HCT116 (cell line): Measurements from ENCODE around the gene ZNF215.

Experiments used
- CBX3 ChIP-seq: IDR thresholded peaks from 2 replicates; pipeline ENCODE4 v1.6.1; 2012; ENCODE audit warnings: low read depth
- CTCF ChIP-seq, 3 experiments: fragments of 200-600 bp in 1 of 3; sonication (generic) in 1 of 3; IDR thresholded peaks in 2 of 3; conservative IDR thresholded peaks in 1 of 3; 2 replicates each; pipeline ENCODE4 v1.5.1; 2012 to 2017; ENCODE audit warnings: low read depth in 2 of 3, low read length in 2 of 3, antibody characterized with exemption in 1 of 3, borderline replicate concordance in 1 of 3, control low read depth in 1 of 3, mild to moderate bottlenecking in 1 of 3, mixed read lengths in 1 of 3, mixed run types in 1 of 3, moderate library complexity in 1 of 3; ENCODE audit not compliant: insufficient read depth in 1 of 3
- EGR1 ChIP-seq: IDR thresholded peaks from 2 replicates; pipeline ENCODE4 v1.6.1; 2012; ENCODE audit warnings: low read depth
- EZH2 ChIP-seq: fragments of 200-600 bp; sonication (generic); IDR thresholded peaks from 2 replicates; pipeline ENCODE4 v1.6.1; 2017; ENCODE audit warnings: antibody characterized with exemption, mixed run types
- EZH2phosphoT487 ChIP-seq: fragments of 200-600 bp; IDR thresholded peaks from 2 replicates; pipeline ENCODE4 v1.6.1; 2018; ENCODE audit warnings: antibody characterized with exemption, borderline replicate concordance
- FOSL1 ChIP-seq: IDR thresholded peaks from 2 replicates; pipeline ENCODE4 v1.6.1; 2012; ENCODE audit warnings: low read depth
- JUND ChIP-seq: IDR thresholded peaks from 2 replicates; pipeline ENCODE4 v1.6.1; 2012
- POLR2A ChIP-seq: IDR thresholded peaks from 2 replicates; pipeline ENCODE4 v1.7.0; 2011; ENCODE audit warnings: borderline replicate concordance; ENCODE audit not compliant: insufficient read depth, insufficient read length; ENCODE audit errors: extremely low read depth
- POLR2AphosphoS5 ChIP-seq: IDR thresholded peaks from 2 replicates; pipeline ENCODE4 v1.6.1; 2011; ENCODE audit warnings: mild to moderate bottlenecking, low read depth, low read length, moderate library complexity
- SRF ChIP-seq: IDR thresholded peaks from 2 replicates; pipeline ENCODE4 v1.6.1; 2012; ENCODE audit warnings: low read depth
- YY1 ChIP-seq: IDR thresholded peaks from 2 replicates; pipeline ENCODE4 v1.6.1; 2011; ENCODE audit warnings: low read length, low read depth, moderate library complexity, mild to moderate bottlenecking; ENCODE audit not compliant: insufficient replicate concordance; ENCODE audit errors: extremely low read depth
- ZFX ChIP-seq: fragments of 450-650 bp; IDR thresholded peaks from 2 replicates; pipeline ENCODE4 v1.6.1; 2017
- ZNF274 ChIP-seq: fragments of 200-500 bp; sonication (Bioruptor generic); IDR thresholded peaks from 2 replicates; pipeline ENCODE4 v1.6.1; 2014; ENCODE audit warnings: mild to moderate bottlenecking, low read depth, low read length, inconsistent platforms
- TF ChIP-seq, protein P1 (sequence below): IDR thresholded peaks from 2 replicates; pipeline ENCODE4 v1.6.1; 2012

DNA sequence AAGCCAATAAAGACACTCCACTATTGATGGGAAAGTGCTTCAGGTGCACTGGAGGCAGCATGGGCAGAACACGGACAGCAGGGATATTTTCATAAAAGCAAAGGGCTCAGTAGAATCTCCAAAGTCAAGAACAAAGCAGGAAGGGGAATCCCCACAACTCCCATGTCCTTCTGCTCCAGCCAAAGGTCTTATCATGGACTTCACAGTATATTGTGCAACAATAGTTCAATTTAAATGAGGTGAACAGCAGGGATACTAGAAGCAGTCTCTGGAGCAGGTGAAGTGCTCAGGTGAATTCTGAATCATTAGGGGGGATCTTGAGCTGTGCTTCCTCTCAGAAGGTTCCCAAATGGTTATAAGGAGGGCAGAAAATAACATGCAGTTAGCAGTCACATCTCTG, 27.3 kb upstream of the ZNF215 start:
- TF ChIP-seq CTCF (IDR thresholded peaks at IDR 0.05 in 2 of 3, conservative IDR thresholded peaks at IDR 0.05 in 1 of 3; ENCODE audit: borderline replicate concordance in 1 of 3, insufficient read depth in 1 of 3, low read depth in 2 of 3, low read length in 2 of 3) (no peak), EGR1 (no peak), CBX3 (no peak), EZH2 (no peak), YY1 (no peak), POLR2AphosphoS5 (no peak), JUND (no peak), SRF (no peak), EZH2phosphoT487 (no peak), ZFX (no peak), POLR2A (no peak), FOSL1 (no peak), ZNF274 (no peak)
- TF ChIP-seq, protein P1, sequence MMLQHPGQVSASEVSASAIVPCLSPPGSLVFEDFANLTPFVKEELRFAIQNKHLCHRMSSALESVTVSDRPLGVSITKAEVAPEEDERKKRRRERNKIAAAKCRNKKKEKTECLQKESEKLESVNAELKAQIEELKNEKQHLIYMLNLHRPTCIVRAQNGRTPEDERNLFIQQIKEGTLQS = no peak
